A549 (cell line): ENCODE measurements around the gene ARHGAP4. TPM values are rescaled to one million over a fixed set of nuclear protein-coding genes. Genes with fewer than 3 reads are reported as not detected.
A peak's percentile ranks its signal among the peaks of the same experiment; 100 is the strongest.

Source experiments
- ATAC-seq, 2 experiments: fragments of 200-7000 bp in 1 of 2; fragments of >200 bp in 1 of 2; cut with Nextera tagmentation in 1 of 2; cut with Tn5 transposase in 1 of 2; 3 replicates each; pipeline versions ENCODE4 v1.8.0 to v1.9.1; 2018 to 2020; ENCODE audit warnings: mild to moderate bottlenecking in 1 of 2, moderate library complexity in 1 of 2
- CTCF ChIA-PET: fragments of 300-600 bp; sonication (Branson Sonifier 250); formaldehyde crosslinking; extraction: SDS; loops from one replicate; lab custom pipeline; 2021; ENCODE audit warnings: antibody characterized with exemption, inconsistent platforms; lab: Yijun Ruan, JAX
- POLR2A ChIA-PET: fragments of 350-600 bp; formaldehyde crosslinking; extraction: SDS; loops from one replicate; lab custom pipeline; 2021; ENCODE audit warnings: antibody characterized with exemption, inconsistent platforms; lab: Yijun Ruan, JAX
- DNase-seq, 2 experiments: peaks; one replicate each; pipeline versions ENCODE4 v3.0.0 to v3.0.0-alpha.2; 2011 to 2016; ENCODE audit warnings: low read depth in 1 of 2, low spot score in 1 of 2
- FAIRE-seq: peaks from 2 replicates; lab custom pipeline; 2011; peaks lifted over from hg19 to GRCh38; lab: Jason Lieb, UNC
- H3K27ac ChIP-seq, 2 experiments: fragments of >200 bp; sonication (Bioruptor Twin); formaldehyde crosslinking; 3 replicates each; pipeline ENCODE4 v1.5.1; 2016 to 2017
- H3K4me1 ChIP-seq: fragments of >200 bp; sonication (Bioruptor Twin); formaldehyde crosslinking; 3 replicates; pipeline ENCODE4 v1.6.1; 2016
- H3K4me2 ChIP-seq: fragments of >200 bp; sonication (Bioruptor Twin); formaldehyde crosslinking; 3 replicates; pipeline ENCODE4 v1.6.1; 2016
- H3K4me3 ChIP-seq: fragments of >200 bp; sonication (Bioruptor Twin); formaldehyde crosslinking; 3 replicates; pipeline ENCODE4 v1.5.1; 2016
- H3K9me3 ChIP-seq: fragments of >200 bp; sonication (Bioruptor Twin); formaldehyde crosslinking; 3 replicates; pipeline ENCODE4 v1.6.1; 2016
- CBX8 ChIP-seq: fragments of 200-600 bp; sonication (generic); IDR thresholded peaks from 2 replicates; pipeline ENCODE4 v1.6.1; 2016
- E2F6 ChIP-seq: IDR thresholded peaks from 2 replicates; pipeline ENCODE4 v1.6.1; 2012; ENCODE audit warnings: low read depth, borderline replicate concordance
- ELK1 ChIP-seq: fragments of 150-350 bp; IDR thresholded peaks from 2 replicates; pipeline ENCODE4 v1.6.1; 2014; ENCODE audit warnings: low read depth, mild to moderate bottlenecking, low read length
- ESRRA ChIP-seq: fragments of 150-350 bp; IDR thresholded peaks from 2 replicates; pipeline ENCODE4 v1.6.1; 2014; ENCODE audit warnings: mild to moderate bottlenecking, low read length, borderline replicate concordance
- HES2 ChIP-seq: fragments of >200 bp; sonication (Bioruptor Twin); formaldehyde crosslinking; IDR thresholded peaks from 2 replicates; pipeline ENCODE4 v1.6.1; 2016
- HOXA7 ChIP-seq: fragments of 250-450 bp; sonication (Bioruptor Pico); IDR thresholded peaks from 2 replicates; pipeline ENCODE4 v1.5.0; 2020; ENCODE audit warnings: mild to moderate bottlenecking, moderate library complexity
- HOXB5 ChIP-seq: fragments of 250-450 bp; sonication (Bioruptor Pico); IDR thresholded peaks from 2 replicates; pipeline ENCODE4 v1.5.0; 2020; ENCODE audit warnings: mild to moderate bottlenecking, moderate library complexity
- KDM1A ChIP-seq: fragments of 200-600 bp; sonication (generic); IDR thresholded peaks from 2 replicates; pipeline ENCODE4 v1.6.1; 2016; ENCODE audit warnings: low read depth, mild to moderate bottlenecking
- MAZ ChIP-seq: fragments of 150-350 bp; IDR thresholded peaks from 2 replicates; pipeline ENCODE4 v1.6.1; 2014; ENCODE audit warnings: antibody characterized with exemption, low read depth, low read length, borderline replicate concordance
- NFE2L2 ChIP-seq: fragments of 150-350 bp; conservative IDR thresholded peaks from 2 replicates; pipeline ENCODE4 v1.6.1; 2014; ENCODE audit warnings: low read length
- NR3C1 ChIP-seq: fragments of >200 bp; sonication (Bioruptor Twin); formaldehyde crosslinking; IDR thresholded peaks from 3 replicates; pipeline ENCODE4 v1.6.1; 2017
- PBX3 ChIP-seq: IDR thresholded peaks from 2 replicates; pipeline ENCODE4 v1.6.1; 2012
- RCOR1 ChIP-seq: fragments of 150-350 bp; IDR thresholded peaks from 2 replicates; pipeline ENCODE4 v1.6.1; 2014; ENCODE audit warnings: antibody characterized with exemption, low read length, low read depth
- REST ChIP-seq: fragments of 200-600 bp; sonication (generic); IDR thresholded peaks from 2 replicates; pipeline ENCODE4 v1.6.1; 2016; ENCODE audit warnings: antibody characterized with exemption, mild to moderate bottlenecking, moderate library complexity
- RFX5 ChIP-seq: fragments of 450-650 bp; IDR thresholded peaks from 2 replicates; pipeline ENCODE4 v1.7.1; 2014; ENCODE audit warnings: antibody characterized with exemption, mild to moderate bottlenecking, moderate library complexity
- RNF2 ChIP-seq: fragments of 200-600 bp; sonication (generic); IDR thresholded peaks from 2 replicates; pipeline ENCODE4 v1.6.1; 2016; ENCODE audit warnings: low read depth, mild to moderate bottlenecking, antibody characterized with exemption, moderate library complexity, borderline replicate concordance
- SREBF2 ChIP-seq: fragments of 450-650 bp; IDR thresholded peaks from 2 replicates; pipeline ENCODE4 v1.6.1; 2014; ENCODE audit warnings: mild to moderate bottlenecking, moderate library complexity
- ZNF302 ChIP-seq: fragments of 250-450 bp; sonication (Bioruptor Pico); IDR thresholded peaks from 2 replicates; pipeline ENCODE4 v1.9.0; 2021; ENCODE audit warnings: inconsistent platforms, mild to moderate bottlenecking, moderate library complexity
- WGBS: methylation state at CpG from one replicate; pipeline ENCODE4 v1.1.6; 2017; ENCODE audit errors: missing lambda C conversion rate; 5-methylcytosine and 5-hydroxymethylcytosine counted together
- polyA plus RNA-seq, 4 experiments: library from polyadenylated mRNA; depleted of rRNA in 3 of 4; stranded (reverse); fragments of >200 nt; fragmentation: RNase III in 1 of 4; extraction: RNeasy Plus Mini Kit Qiagen cat#74134 plus additional on column Dnase treatment in 1 of 4; gene quantifications; 2 replicates in 3 of 4; 3 replicates in 1 of 4; pipeline ENCODE4 v1.2.3, GENCODE V29; 2011 to 2017

Gene ARHGAP4
- polyA plus RNA-seq, 2 of the 4 experiments (the other 2 are of a cell fraction), result 0.78 to 0.98 TPM

GRCh38 chrX:153873282-153874084, 52.6 kb downstream of the ARHGAP4 start:
- TF ChIP-seq HOXB5 (CRISPR knock-in tag) (no peak), RCOR1 (no peak), REST (no peak), HES2 (no peak), NR3C1 (no peak), ZNF302 (CRISPR knock-in tag) (no peak), RNF2 (no peak), HOXA7 (CRISPR knock-in tag) (no peak)
- no peaks in the 10 kb centered on the region for H3K4me1 ChIP-seq
- CTCF ChIA-PET, result interaction anchor here (1.3 kb wide), 1 partner anchor 10 kb away, joined by 3 read pairs; no protein-coding TSS in a partner anchor
- no peaks in the 10 kb centered on the region for H3K9me3 ChIP-seq
- FAIRE-seq, result no peak
- peak in 1 of 2 experiments; percentile 26; a peak in 1 of 6 replicates for ATAC-seq
- WGBS, result 8% methylated on average over 3 of the region's 7 CpGs
- no peak overlapping the region for H3K27ac ChIP-seq
- POLR2A ChIA-PET, result no interaction called here
- no peak for DNase-seq
- no peak overlapping the region for H3K4me2 ChIP-seq
- H3K4me3 ChIP-seq, result no peak overlapping the region

GRCh38 chrX:153871946-153872878, 53.9 kb downstream of the ARHGAP4 start:
- 56% methylated on average over 22 of the region's 29 CpGs for WGBS
- no peak overlapping the region for H3K27ac ChIP-seq
- no peak for TF ChIP-seq RFX5
- no peak for TF ChIP-seq ELK1
- TF ChIP-seq PBX3, result no peak
- TF ChIP-seq SREBF2, result no peak
- no peak for TF ChIP-seq NFE2L2
- TF ChIP-seq ESRRA, result no peak
- TF ChIP-seq CBX8, result no peak
- no peak for TF ChIP-seq KDM1A
- no peak for TF ChIP-seq HOXB5 (CRISPR knock-in tag)
- no peak for TF ChIP-seq MAZ
- TF ChIP-seq E2F6, result no peak
- TF ChIP-seq, all 56 proteins: peak for 0
- ATAC-seq (no peak), FAIRE-seq (no peak), DNase-seq (no peak)
- POLR2A ChIA-PET, result no interaction called here
- Histone ChIP-seq H3K9me3 (no peaks in the 10 kb centered on the region), H3K4me3 (no peak overlapping the region), H3K4me2 (no peak overlapping the region), H3K4me1 (no peaks in the 10 kb centered on the region)
- CTCF ChIA-PET, result interaction anchor here (1.0 kb wide), 1 partner anchor 67 kb away, joined by 4 read pairs; no protein-coding TSS in a partner anchor
